ENCODE measurements around the gene AOAH.

AOAH gene

GRCh38 chr7:36600869-36601530 is 123.3 kb downstream of the AOAH start:
- DNase-seq, result no peak

- no peak for DNase-seq
These were observed 124.0 kb downstream of the AOAH start for GRCh38 chr7:36600314-36600682.

- DNase-seq, result no peak
These were observed 124.5 kb downstream of the AOAH start for GRCh38 chr7:36599645-36600313.

- no peak for DNase-seq
These were observed 126.1 kb downstream of the AOAH start for GRCh38 chr7:36598054-36598674.

- no peak for DNase-seq
These were observed 127.1 kb downstream of the AOAH start for GRCh38 chr7:36597090-36597773.

GRCh38 chr7:36594445-36594844 is 129.8 kb downstream of the AOAH start:
- DNase-seq, result no peak

- DNase-seq, result no peak
These were observed 132.7 kb downstream of the AOAH start for GRCh38 chr7:36591636-36592035.

- DNase-seq, result no peak
These were observed 134.9 kb downstream of the AOAH start for GRCh38 chr7:36589391-36589790.

- DNase-seq, result no peak
These were observed 141.0 kb downstream of the AOAH start for GRCh38 chr7:36583318-36583717.

- DNase-seq, result no peak
These were observed 148.5 kb downstream of the AOAH start for GRCh38 chr7:36575832-36576231.

- DNase-seq, result no peak
These were observed 151.2 kb downstream of the AOAH start for GRCh38 chr7:36573066-36573465.

GRCh38 chr7:36571190-36571560 is 153.1 kb downstream of the AOAH start:
- DNase-seq, result no peak

GRCh38 chr7:36570528-36571189 is 153.6 kb downstream of the AOAH start:
- DNase-seq, result no peak

GRCh38 chr7:36568452-36568849 is 155.8 kb downstream of the AOAH start:
- DNase-seq, result no peak

- no peak for DNase-seq
These were observed 156.4 kb downstream of the AOAH start for GRCh38 chr7:36567699-36568451.

GRCh38 chr7:36565792-36566356 is 158.4 kb downstream of the AOAH start:
- DNase-seq, result no peak

- DNase-seq, result no peak
These were observed 159.8 kb downstream of the AOAH start for GRCh38 chr7:36564489-36564888.

GRCh38 chr7:36563706-36564327 is 160.5 kb downstream of the AOAH start:
- DNase-seq, result no peak

- DNase-seq, result no peak
These were observed 162.2 kb downstream of the AOAH start for GRCh38 chr7:36562121-36562520.

- no peak for DNase-seq
These were observed 175.3 kb downstream of the AOAH start for GRCh38 chr7:36549029-36549428.

GRCh38 chr7:36547416-36547815 is 176.9 kb downstream of the AOAH start:
- DNase-seq, result no peak

Measured in right kidney (tissue), 1 donor.